ENCODE measurements around the gene CFAP20. TPM values are rescaled to one million over a fixed set of nuclear protein-coding genes. Genes with fewer than 3 reads are reported as not detected.

Gene CFAP20
- total RNA-seq, 4 donors from 2014 or later = 13.8 to 27.5 (median 24.1) TPM

DNA sequence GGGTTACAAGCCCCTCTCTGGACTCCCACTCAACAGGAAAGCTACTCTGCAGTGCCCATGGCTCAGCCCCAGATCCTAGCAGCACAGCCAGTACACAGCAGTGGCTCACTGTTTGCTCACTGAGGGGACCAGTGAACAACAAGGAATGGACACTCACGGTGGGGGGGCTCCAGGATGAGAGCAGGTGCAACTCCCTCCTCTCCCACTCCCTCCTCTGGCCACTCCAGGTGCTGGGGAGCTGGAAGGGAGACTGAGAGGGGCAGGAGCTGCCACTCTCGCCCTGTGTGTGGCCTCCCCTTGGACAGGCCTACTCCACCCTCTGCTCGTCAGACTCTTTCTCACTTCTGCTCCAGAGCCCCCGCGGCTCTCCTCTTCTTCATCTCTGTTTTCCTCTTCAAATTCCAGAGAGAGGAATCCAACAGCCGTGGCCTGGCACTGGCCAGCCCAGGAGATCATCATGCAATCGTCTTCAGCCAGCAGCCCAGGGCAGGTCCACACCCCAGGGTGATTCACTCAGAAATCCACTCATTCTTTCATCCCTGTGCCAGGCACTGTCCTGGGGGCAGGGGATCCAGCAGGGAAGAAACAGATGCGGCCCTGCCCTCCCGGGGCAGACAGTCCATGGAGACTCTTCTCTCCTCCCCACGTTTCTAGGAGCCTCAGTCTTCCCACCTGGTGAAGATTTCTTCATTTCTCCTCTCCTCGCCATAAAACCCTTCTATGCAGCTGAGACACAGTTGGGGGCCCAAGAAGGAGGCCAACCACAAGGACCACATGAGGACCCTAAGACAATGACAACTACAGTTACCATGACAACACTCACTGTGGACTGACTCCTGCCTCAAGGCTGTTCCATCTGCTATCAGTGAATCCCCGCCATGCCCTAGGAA is 30.7 kb downstream of the CFAP20 start:
- TF ChIP-seq, protein P1, sequence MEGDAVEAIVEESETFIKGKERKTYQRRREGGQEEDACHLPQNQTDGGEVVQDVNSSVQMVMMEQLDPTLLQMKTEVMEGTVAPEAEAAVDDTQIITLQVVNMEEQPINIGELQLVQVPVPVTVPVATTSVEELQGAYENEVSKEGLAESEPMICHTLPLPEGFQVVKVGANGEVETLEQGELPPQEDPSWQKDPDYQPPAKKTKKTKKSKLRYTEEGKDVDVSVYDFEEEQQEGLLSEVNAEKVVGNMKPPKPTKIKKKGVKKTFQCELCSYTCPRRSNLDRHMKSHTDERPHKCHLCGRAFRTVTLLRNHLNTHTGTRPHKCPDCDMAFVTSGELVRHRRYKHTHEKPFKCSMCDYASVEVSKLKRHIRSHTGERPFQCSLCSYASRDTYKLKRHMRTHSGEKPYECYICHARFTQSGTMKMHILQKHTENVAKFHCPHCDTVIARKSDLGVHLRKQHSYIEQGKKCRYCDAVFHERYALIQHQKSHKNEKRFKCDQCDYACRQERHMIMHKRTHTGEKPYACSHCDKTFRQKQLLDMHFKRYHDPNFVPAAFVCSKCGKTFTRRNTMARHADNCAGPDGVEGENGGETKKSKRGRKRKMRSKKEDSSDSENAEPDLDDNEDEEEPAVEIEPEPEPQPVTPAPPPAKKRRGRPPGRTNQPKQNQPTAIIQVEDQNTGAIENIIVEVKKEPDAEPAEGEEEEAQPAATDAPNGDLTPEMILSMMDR (IDR thresholded peaks at IDR 0.05; ENCODE audit: low read depth) = no peak

DNA sequence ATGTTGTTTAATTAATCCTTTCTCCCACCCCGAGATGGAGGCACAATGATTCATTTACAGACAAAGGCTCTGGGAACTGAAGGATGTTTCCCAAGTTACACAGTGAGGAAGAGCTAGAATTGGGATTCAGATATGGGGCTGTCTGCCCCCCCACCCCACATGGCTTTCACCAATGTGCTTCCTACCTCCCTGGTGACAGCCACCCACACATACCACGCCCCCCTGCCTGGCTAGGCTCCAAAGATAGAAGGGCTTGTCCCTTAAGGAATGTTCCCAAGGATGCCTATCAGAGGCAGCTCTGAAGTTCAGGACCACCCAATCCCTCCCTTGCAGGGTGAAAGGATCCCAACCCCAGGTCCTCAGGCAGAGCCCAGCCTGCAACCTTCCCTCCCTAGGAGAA is 32.9 kb downstream of the CFAP20 start:
- TF ChIP-seq, protein P1 (IDR thresholded peaks at IDR 0.05; ENCODE audit: low read depth) = no peak

DNA sequence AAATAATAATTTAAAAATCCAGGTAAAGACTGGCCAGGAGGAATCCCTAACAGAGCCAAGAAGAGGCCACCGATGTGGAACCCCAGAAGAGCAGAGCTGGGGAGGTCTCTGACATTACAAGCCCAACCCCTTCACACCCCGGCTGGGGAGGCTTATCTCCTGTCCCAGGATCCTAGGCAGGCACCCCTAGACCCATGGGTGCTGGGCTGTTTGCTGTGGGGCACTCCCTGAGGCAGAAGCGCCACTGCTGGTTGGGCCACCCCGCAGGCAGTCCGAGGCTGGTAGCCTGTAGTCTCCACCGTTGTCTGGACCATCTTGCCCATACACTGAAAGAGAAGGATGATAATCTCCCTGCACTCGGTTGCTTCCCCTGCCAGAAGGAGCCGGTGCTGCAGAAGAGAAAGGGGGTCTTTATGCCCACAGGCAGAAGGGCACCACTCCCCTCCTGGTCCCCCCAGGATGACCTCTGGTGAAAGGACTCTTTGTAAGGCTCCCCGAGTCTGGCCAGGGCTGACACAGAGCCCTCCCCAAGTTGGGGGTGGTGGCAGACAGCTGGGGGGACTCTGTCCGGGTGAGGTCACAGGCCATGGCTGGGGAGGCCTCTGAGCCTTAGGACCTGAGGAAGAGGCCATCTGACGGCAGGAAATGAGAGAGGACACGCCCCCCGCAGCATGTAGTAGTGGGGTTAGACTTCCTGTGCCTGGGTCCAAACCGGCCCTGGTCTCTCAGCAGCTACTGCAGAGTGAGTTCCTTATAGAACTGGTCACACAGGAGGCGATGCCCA is 34.2 kb downstream of the CFAP20 start:
- TF ChIP-seq, protein P1 (IDR thresholded peaks at IDR 0.05; ENCODE audit: low read depth) = no peak

DNA sequence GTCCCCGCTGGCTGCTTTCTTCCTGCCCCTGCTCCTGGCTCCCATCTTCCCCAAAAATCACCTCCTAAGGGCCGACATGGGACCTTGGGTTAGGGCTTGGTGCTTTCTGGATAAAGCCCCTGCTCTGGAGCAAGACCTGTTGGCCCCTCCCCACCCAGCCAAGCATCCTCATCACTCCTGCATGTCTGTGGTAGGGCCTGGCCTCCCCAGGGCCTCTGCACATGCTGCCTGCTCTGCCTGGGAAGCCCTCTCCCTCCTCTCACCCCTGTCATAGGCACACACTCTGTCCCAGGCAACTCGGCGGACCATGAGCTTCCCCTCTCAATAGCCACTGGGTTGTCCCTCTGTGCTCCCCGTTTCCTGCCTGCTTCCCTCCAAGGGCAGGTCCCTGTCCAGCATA is 35.2 kb downstream of the CFAP20 start:
- TF ChIP-seq, protein P1 (IDR thresholded peaks at IDR 0.05; ENCODE audit: low read depth) = no peak

DNA sequence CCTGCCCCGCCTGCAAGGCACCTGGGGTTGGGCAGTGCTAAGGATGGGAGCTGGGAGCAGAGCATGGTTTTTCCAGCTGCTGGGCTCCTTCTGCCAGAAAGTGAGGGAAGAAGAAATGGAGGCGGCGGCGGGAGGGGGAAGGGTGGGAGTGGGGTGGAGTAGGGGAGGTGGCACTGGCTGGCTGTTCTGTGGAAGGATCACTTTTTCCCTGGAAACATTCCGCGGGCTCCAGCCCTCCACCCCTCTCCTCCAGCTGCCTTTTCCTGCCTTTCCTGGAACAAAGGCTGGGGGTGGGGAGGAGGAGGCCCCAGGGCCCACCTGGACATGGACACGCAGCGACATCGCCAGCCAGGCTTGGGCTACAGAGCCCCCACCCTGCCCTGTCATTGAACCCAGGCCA is 41.1 kb downstream of the CFAP20 start:
- TF ChIP-seq, protein P1 (IDR thresholded peaks at IDR 0.05; ENCODE audit: low read depth) = no peak

DNA sequence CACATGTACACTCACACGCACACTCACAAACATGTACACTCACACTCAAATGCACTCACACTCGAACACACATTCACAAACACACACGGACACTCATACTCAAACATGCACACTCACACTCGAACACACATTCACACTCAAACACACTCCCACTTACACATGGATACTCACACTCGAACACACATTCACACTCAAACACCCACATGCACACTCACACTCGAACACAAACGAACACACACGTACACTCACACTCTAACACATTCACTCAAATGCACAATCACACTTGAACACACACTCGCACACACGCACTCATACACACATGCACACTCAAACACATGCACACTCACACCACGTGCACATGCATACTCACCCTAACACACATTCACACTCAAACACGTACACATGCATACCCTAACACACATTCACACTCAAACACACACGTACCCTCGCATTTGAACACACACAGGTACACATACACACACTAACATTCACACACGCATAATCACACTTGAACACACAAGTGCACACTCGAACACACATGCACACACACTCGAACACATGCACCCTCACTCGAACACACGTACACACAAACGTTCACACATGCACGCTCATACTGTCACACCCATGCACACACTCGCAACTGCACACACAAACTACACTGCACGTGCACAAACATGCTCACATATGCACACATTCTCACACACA is 41.8 kb downstream of the CFAP20 start:
- TF ChIP-seq, protein P1 (IDR thresholded peaks at IDR 0.05; ENCODE audit: low read depth) = no peak
